NCI-H2029 treated with DMSO at 0.1 percent for 48 hours (cell line): ENCODE data around the gene COPS3.

ENCODE experiments used
- DNase-seq: peaks from one replicate; lab custom pipeline; 2025; lab: John Stamatoyannopoulos, UW

COPS3 gene

GRCh38 chr17:17280613-17281549 is at the start of gene COPS3:
Gene COPS3, minus strand, starts transcription at chr17:17281246. Its CDS starts 60 bp downstream, at chr17:17281186.
- DNase-seq: peak; percentile 72

GRCh38 chr17:17328251-17328650 is 47.2 kb upstream of the COPS3 start:
- no peak for DNase-seq

- DNase-seq: no peak
These were observed 45.3 kb upstream of the COPS3 start for GRCh38 chr17:17326275-17326875.

- DNase-seq: no peak
These were observed 44.8 kb upstream of the COPS3 start for GRCh38 chr17:17325816-17326215.

DNA sequence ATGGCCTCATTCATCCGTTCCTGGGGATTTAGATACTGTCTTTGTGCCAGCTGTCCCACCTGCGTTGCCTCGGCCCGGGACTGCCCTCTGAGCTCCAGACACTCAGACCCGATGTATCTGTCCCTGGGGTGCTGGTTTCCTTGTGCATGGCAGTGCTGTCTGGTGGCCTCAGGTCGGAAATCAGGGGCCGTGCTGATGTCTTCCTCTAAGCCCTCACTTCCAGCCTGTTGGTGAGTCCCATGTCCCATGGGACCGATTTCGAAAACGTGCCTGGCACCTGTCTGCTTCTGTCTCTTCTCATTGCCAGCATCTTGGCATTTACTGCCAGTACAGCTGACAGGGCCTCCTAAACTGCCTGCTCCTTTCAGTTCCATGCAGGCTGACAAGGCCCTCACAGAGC is 44.2 kb upstream of the COPS3 start:
- no peak for DNase-seq

DNA sequence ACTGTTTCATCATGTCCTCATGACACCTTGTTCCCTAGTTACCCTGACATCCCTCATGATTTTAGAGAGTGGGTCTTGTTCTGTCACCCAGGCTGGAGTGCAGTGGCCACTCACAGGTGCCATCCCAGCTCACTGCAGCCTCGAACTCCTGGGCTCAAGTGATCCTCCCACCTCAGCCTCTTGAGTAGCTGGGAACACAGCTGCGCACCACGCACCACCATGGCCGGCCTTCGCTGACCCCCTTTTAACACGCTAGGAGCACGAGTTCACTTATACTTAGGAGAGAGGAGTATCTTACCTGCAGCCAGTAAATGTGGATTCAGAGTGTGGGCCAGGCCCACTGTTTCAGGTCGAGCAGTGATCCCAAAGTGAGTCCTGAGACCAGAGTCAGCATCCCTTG is 43.6 kb upstream of the COPS3 start:
- DNase-seq: no peak

- no peak for DNase-seq
These were observed 41.8 kb upstream of the COPS3 start for GRCh38 chr17:17322516-17323510.

DNA sequence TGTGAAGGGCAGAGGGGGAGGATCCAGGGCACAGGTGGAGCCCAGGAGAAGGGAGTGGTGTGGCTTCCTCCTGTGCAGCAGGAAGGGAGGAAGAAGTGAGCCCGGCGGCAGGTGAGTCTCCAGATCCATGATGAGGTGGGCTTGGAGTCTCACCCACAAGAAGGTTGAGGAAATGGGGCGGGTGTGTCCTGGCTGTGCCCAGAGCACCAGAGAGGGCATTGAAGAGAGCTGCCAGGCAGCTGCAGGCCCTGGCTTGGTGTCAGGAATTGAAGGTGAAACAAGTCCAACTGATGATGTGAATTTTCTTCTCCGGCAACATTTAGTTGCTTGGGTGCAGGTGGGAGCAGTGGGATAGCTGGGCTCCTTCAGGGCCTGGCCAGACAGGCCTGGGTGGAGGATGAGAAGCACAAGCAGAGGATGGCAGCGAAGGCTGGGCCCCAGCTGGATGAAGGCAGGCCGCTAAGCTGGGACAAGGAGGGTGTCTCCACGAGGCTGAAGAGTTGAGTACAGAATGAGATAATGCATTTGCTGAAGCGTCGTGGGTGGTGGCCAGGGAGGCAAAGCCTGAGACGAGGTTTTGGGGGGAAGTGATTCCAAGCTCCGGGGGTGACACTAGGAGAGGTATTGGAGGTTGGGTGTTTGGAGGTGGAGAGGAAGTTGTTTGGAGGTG is 40.4 kb upstream of the COPS3 start:
- DNase-seq: no peak

- DNase-seq: no peak
These were observed 39.8 kb upstream of the COPS3 start for GRCh38 chr17:17320911-17321220.

DNA sequence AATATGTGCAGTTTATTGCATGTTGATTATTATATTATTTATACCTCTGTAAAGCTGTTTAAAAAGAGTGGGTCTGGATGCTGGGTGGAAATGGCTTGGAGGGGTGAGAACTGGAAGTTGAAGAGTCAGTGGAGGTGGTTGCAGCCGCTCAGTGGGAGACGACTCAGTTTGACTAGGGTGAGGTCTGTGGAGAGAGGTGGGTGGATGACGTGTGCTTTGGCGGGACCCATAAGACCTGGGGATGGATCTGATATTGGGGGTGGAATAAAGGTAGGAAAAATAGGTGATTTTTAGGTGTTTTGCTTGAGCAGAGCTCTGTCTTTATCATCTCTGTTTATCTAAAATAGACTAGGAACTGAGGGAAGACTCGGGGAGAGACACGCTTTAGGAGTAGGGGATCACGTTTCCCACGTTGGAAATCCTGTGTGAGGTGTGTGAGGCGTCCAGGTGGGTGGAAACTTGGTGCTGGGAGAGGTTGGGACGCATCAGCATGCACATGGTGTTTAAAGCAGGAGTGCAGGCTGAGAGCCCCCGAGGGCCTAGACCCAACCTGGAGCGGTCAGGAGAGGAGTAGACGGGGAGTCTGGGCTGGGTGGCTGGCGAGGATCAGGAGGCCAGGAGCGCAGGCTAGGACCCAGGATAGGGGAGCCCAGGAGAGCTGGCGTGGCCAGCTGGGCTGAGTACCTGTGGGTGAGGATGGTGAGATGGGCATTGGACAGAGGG is 39.3 kb upstream of the COPS3 start:
- DNase-seq: no peak

DNA sequence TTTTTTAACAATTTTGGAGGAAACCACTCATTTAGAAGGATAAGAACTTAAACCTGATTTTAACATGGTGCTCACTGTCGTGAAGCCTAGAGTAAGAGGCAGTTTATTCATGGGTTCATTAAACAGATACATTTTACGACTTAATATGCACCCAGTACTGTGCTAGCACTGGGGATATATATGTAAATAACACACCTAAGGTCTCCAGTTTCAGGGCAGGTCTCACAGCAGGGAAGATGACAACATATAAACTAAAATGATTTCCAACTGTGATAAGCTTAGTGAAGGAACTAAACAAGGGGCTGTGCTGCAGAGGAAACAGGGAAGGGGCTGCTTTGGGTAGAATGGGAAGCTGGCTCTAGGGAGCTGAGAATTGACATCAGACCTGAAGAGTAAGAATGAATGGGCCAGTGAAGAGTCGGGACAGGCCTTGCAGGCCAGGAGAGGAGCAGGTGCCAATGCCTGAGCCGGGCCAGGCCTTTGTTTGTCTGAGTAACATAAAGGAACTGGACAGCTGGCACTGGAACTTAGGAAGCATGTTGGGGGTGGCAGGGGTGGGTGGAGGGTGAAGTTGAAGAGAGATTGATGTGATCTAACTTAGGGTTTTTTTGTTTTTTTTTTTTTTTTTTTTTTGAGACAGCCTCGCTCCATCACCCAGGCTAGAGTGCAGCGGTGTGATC is 34.2 kb upstream of the COPS3 start:
- no peak for DNase-seq

- no peak for DNase-seq
These were observed 33.5 kb upstream of the COPS3 start for GRCh38 chr17:17314501-17315071.

GRCh38 chr17:17313350-17313991 is 32.4 kb upstream of the COPS3 start:
- no peak for DNase-seq

DNA sequence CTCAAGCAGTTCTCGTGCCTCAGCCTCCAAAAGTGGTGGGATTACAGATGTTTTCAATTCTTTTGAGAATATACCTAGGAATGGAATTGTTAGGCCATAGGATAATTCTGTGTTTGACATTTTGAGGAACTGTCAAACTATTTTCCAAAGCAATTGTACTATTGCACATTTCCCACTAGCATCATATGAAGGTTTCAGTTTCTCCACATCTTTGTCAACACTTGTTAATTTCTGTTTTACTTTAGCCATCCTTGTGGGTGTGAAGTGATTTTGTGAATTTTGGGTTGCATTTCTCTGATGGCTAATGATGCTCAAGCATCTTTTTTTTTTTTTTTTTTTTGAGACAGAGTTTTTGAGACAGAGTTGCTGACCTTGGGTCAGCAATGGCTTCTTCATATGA is 28.3 kb upstream of the COPS3 start:
- no peak for DNase-seq

- no peak for DNase-seq
These were observed 24.3 kb upstream of the COPS3 start for GRCh38 chr17:17305281-17305801.

DNA sequence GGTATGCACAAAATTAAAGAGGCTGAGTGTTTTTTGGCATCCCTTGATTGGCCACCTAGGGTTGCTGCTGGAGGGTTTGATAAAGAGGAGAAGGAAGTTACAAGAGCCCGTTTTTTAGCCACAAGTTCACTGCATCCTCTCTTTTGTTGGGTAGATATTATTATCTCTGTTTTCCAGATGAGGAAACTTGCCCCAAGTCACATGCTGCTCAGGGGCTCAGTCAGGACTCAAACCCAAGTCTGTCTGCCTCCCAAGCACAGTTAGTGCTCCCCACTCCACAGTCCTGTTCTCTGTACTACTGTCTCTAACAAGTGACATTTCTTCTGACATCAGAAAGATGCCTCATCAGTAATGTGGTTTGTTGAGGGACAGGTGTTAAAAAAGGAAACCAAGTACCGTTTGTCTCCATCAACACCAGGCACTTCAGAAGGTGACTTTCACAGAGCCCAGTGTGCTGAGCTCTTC is 23.5 kb upstream of the COPS3 start:
- no peak for DNase-seq

DNA sequence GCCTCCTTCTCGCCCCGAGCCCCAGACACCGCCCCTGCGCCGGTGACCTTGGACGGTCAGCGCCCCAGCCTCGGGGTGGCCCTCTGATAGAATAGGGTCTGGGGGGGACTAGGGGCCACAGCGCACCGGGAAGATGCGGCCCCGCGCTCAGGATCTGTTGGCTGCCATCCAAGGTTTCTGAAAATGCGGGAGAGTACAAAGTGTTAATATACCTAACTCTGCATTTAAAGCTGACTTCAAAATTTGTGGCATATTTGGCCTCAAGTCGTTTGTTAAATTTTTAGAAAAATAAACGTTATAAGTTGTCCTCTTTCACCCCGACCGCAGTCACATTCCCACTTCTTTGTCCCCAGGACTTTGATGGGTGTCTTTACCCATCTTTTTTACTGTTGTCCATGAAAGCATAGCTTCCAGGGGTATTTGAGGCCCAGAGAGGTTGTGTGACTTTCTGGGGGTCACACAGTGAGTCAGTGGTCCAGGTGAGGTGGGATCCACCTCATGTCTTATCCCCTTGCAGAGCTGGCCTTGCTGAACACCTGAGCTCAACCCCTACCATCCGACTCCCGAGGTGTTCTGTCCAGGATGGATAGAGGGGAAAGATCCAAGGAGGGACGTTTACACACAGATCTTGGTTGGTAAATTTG is 22.9 kb upstream of the COPS3 start:
- DNase-seq: no peak

- no peak for DNase-seq
These were observed 22.2 kb upstream of the COPS3 start, which contains the start of gene NT5M for GRCh38 chr17:17303010-17303846. Gene NT5M, plus strand, starts transcription at chr17:17303373. Its CDS starts 178 bp downstream, at chr17:17303551.
